ENCODE data around the gene DAPK1.
A peak's percentile ranks its signal among the peaks of the same experiment; 100 is the strongest.

DAPK1 gene

DNA sequence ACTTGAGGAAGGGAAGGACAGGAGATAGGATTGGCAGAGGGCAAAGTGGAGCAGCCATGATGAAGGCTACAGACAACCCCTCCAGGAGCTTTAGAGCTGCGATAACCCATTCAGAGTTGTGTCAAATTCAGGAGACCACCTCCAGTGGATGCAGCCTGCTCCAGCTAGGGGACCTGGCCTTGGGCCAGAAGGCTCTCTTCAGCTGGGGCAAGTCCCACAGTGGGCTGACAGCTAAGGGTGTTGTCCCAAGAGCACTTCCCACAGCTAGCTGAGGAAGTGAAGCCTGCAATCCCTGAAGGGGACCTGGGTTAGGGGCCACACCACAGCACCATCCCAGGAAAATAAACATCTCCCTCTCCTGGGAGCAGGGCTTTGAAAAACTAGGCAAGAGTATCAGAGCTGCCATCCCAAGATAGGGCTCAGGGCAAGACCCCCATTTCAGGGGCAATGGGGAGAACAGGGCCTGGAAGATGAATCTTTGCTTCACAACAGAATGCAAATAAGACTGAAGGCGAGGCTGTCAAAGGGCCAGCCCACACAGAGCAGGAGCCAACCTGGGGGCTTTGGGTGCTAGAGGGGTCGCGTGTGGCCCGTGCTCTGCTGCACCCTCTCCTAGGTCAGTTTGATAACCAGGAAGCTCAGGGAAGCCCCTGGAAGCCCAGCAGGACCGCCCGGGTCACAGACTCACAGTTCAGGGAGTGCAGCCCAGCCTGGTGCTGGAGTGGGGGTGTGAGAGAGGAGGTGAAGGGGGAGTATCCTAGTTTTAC, 19.3 kb upstream of the DAPK1 start:
- H3K4me1 ChIP-seq (ENCODE audit: control insufficient read depth in 1 of 2, insufficient read depth in 2 of 2, low read length in 2 of 2): no peaks in the 10 kb centered on the region
- no peak overlapping the region for H3K4me3 ChIP-seq (ENCODE audit: low read depth in 1 of 2, low read length in 2 of 2)
- no peaks in the 10 kb centered on the region for H3K36me3 ChIP-seq (ENCODE audit: control insufficient read depth in 1 of 2, insufficient read depth in 2 of 2, low read length in 2 of 2)
- no peak overlapping the region for H3K27ac ChIP-seq (ENCODE audit: low read length)
- H3K9me3 ChIP-seq (ENCODE audit: control insufficient read depth in 1 of 2, low read length in 2 of 2): no peaks in the 10 kb centered on the region
- no peaks in the 10 kb centered on the region for H3K27me3 ChIP-seq (ENCODE audit: low read depth, low read length)

DNA sequence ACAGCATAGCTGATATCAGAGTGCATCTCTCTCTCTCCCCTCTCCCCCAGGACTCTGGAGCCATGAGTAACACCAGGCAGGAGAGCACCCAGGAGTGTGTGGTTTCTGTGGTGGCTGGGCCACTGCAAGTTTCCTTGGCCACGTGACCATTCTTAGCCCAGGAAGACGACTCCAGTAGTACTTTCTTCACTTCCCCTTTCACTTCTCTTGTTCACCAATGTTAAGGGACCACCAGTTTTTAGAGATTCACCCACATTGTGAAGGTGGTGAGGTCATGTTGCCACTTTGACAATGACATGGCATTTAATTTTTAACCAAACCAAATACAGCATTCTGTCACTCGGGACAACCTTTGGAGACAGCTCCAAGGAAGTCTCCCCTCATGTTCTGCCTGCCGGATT, 17.9 kb upstream of the DAPK1 start:
- Histone ChIP-seq H3K27ac (ENCODE audit: low read length) (no peak overlapping the region), H3K36me3 (ENCODE audit: control insufficient read depth in 1 of 2, insufficient read depth in 2 of 2, low read length in 2 of 2) (no peaks in the 10 kb centered on the region), H3K4me3 (ENCODE audit: low read depth in 1 of 2, low read length in 2 of 2) (no peak overlapping the region), H3K27me3 (ENCODE audit: low read depth, low read length) (no peaks in the 10 kb centered on the region), H3K4me1 (ENCODE audit: control insufficient read depth in 1 of 2, insufficient read depth in 2 of 2, low read length in 2 of 2) (no peaks in the 10 kb centered on the region), H3K9me3 (ENCODE audit: control insufficient read depth in 1 of 2, low read length in 2 of 2) (no peaks in the 10 kb centered on the region)

DNA sequence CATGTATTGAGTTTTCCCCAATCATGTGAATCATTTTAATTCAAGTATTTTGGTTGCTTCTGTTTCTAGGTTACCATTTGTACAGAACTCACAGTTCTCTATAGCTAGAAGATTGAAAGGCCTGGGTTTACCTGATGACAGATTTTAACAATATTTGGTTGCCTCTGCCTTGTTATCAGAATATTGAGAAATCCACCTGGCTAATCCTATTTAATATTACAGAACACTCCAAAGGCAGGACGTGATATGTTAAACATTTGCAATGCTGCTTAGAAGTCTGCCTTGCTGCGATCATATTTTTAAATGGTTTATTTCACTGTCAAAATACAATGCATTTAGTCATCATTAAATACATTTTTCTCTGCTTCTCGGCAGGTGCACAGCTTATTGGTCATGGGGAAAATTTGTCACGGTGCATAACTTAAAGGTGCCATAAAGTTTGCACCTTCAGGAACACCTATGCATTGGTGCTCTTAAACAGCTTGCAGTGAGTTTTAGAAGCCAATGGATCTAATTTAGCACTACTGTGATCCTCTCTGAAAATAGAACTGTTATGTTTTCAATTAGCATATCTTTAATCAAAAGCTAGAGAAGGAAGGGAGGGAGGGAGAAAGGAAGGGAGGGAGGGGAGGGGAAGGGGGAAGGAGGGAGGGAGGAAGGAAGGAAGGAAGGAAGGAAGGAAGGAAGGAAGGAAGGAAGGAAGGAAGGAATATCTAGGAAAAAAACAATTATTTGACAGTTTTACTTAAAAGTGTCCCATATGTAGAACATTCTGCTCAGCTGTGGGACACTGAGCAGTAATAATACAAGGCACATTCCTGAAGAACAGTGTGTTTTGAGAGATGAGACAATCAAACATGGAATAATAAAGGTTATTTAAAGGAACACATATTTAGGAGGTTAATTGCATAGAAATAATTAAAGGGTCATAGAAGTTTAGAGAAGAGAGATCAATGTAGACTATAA, 15.5 kb upstream of the DAPK1 start:
- Histone ChIP-seq H3K4me3 (ENCODE audit: low read depth in 1 of 2, low read length in 2 of 2) (no peak overlapping the region), H3K27me3 (ENCODE audit: low read depth, low read length) (no peaks in the 10 kb centered on the region), H3K9me3 (ENCODE audit: control insufficient read depth in 1 of 2, low read length in 2 of 2) (no peaks in the 10 kb centered on the region), H3K27ac (ENCODE audit: low read length) (no peak overlapping the region), H3K4me1 (ENCODE audit: control insufficient read depth in 1 of 2, insufficient read depth in 2 of 2, low read length in 2 of 2) (no peaks in the 10 kb centered on the region), H3K36me3 (ENCODE audit: control insufficient read depth in 1 of 2, insufficient read depth in 2 of 2, low read length in 2 of 2) (no peaks in the 10 kb centered on the region)

DNA sequence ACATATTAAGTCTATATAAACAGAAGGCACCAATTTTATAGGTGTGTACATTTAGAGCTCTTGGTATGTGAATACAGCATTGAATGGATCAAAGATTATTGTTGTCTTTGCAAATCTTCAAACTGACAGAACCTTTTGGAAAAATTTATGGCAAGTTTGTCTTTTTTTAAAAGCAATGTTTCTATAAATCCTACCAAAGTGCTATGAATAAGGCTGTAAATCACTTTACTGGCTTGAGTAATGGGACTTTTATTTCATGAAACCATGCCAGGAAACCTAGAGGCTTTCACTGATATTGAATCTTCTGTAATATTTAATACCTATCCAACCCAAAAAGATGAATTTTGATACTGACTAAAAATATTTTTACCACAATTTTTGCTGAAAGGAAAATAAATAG, 7.4 kb upstream of the DAPK1 start:
- no peak overlapping the region for H3K4me3 ChIP-seq (ENCODE audit: low read depth in 1 of 2, low read length in 2 of 2)
- H3K36me3 ChIP-seq (ENCODE audit: control insufficient read depth in 1 of 2, insufficient read depth in 2 of 2, low read length in 2 of 2): no peaks in the 10 kb centered on the region
- H3K9me3 ChIP-seq (ENCODE audit: control insufficient read depth in 1 of 2, low read length in 2 of 2): no peaks in the 10 kb centered on the region
- H3K27ac ChIP-seq (ENCODE audit: low read length): no peak overlapping the region
- no peaks in the 10 kb centered on the region for H3K27me3 ChIP-seq (ENCODE audit: low read depth, low read length)
- H3K4me1 ChIP-seq (ENCODE audit: control insufficient read depth in 1 of 2, insufficient read depth in 2 of 2, low read length in 2 of 2): no peaks in the 10 kb centered on the region

DNA sequence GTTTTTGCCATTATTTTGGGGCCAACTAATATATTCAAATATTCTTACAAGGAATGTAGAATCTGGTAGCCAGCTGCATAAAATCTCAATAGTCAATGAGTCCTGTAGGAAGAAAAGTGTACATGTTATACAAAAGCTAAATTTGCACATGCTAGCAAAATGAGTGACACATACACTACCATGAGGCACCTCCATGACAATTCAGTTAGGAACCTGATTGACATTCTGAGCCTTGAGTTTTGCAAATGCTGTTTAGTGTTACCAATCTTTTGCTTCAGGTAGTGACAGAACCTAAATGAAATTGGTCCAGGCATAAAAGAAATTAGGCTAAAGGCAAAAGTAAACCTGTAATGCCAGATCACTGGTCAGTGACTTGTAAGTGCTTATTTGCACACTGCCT, 6.8 kb upstream of the DAPK1 start:
- H3K4me1 ChIP-seq (ENCODE audit: control insufficient read depth in 1 of 2, insufficient read depth in 2 of 2, low read length in 2 of 2): no peaks in the 10 kb centered on the region
- H3K27me3 ChIP-seq (ENCODE audit: low read depth, low read length): no peaks in the 10 kb centered on the region
- no peaks in the 10 kb centered on the region for H3K9me3 ChIP-seq (ENCODE audit: control insufficient read depth in 1 of 2, low read length in 2 of 2)
- H3K27ac ChIP-seq (ENCODE audit: low read length): no peak overlapping the region
- H3K36me3 ChIP-seq (ENCODE audit: control insufficient read depth in 1 of 2, insufficient read depth in 2 of 2, low read length in 2 of 2): no peaks in the 10 kb centered on the region
- no peak overlapping the region for H3K4me3 ChIP-seq (ENCODE audit: low read depth in 1 of 2, low read length in 2 of 2)

DNA sequence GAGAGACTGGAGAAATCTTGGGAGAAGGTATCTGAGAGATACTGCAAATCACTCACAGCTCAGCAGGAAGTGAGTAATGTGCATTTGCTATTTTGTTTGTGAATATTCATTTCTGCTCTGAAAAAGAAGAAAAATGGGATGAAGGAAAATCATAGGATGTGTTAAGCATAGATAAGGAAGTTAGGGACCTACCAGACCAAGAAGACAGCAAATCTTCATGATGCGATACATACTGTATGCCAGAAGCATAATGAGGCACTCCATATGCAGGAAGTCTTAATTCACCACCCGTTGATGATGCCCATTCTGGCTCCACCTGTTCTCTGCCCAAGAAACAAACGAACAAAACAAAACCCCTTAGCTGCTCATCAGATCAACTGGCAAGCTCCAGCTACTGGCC, 6.1 kb upstream of the DAPK1 start:
- H3K9me3 ChIP-seq (ENCODE audit: control insufficient read depth in 1 of 2, low read length in 2 of 2): no peaks in the 10 kb centered on the region
- H3K4me3 ChIP-seq (ENCODE audit: low read depth in 1 of 2, low read length in 2 of 2): no peak overlapping the region
- H3K27ac ChIP-seq (ENCODE audit: low read length): no peak overlapping the region
- no peaks in the 10 kb centered on the region for H3K36me3 ChIP-seq (ENCODE audit: control insufficient read depth in 1 of 2, insufficient read depth in 2 of 2, low read length in 2 of 2)
- H3K27me3 ChIP-seq (ENCODE audit: low read depth, low read length): no peaks in the 10 kb centered on the region
- no peaks in the 10 kb centered on the region for H3K4me1 ChIP-seq (ENCODE audit: control insufficient read depth in 1 of 2, insufficient read depth in 2 of 2, low read length in 2 of 2)

DNA sequence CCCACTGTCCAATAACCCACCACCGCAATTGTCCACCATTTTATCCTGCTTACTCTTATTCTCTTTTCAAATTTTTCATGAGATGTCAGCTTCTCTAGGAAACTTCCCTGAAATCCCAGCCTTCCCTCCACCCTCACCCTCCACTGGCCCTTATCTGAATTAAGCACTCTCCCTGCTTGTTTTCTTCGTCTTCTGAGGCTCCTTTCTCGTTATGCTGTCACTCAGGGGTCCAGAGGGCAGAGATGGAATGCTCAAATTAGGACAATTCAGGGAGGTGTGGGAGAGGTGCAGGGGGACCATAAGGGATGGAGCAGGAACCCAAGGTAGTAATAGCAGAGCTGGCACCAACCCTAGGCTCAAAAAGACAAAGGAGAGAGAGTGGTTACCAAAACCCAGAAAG, 5.0 kb upstream of the DAPK1 start:
- peaks cover 0 to 5% of the 10 kb centered on the region in 2 donors for H3K4me1 ChIP-seq (ENCODE audit: control insufficient read depth in 1 of 2, insufficient read depth in 2 of 2, low read length in 2 of 2)
- H3K9me3 ChIP-seq (ENCODE audit: control insufficient read depth in 1 of 2, low read length in 2 of 2): no peaks in the 10 kb centered on the region
- no peak overlapping the region for H3K4me3 ChIP-seq (ENCODE audit: low read depth in 1 of 2, low read length in 2 of 2)
- H3K27me3 ChIP-seq (ENCODE audit: low read depth, low read length): no peaks in the 10 kb centered on the region
- no peaks in the 10 kb centered on the region for H3K36me3 ChIP-seq (ENCODE audit: control insufficient read depth in 1 of 2, insufficient read depth in 2 of 2, low read length in 2 of 2)
- no peak overlapping the region for H3K27ac ChIP-seq (ENCODE audit: low read length)

DNA sequence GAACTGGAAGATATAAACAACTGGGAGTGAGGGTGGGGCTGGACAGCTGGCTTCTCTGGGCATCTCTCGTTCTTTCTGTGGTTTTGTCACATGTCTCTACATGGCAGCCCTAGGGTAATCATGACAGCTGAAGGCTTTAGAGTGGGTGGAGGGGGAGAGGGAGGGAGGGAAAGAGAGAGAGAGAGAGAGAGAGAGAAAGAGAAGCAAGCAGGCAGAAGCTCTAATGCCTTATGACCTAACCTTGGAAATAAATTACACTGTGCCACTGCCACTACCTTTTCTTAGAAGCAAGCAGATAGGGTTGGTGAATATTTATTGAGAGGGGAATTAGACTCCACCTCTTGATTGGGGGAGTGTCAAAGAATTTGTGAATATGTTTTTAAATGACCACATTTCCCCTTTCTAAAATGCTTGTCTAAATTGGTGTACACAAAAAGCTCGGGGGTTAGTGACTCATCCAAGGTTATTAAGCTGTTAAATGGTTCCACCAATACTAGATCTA, 2.6 kb upstream of the DAPK1 start:
- H3K27me3 ChIP-seq (ENCODE audit: low read depth, low read length): no peaks in the 10 kb centered on the region
- no peaks in the 10 kb centered on the region for H3K9me3 ChIP-seq (ENCODE audit: control insufficient read depth in 1 of 2, low read length in 2 of 2)
- peaks cover 7 to 17% of the 10 kb centered on the region in 2 donors for H3K4me1 ChIP-seq (ENCODE audit: control insufficient read depth in 1 of 2, insufficient read depth in 2 of 2, low read length in 2 of 2)
- H3K27ac ChIP-seq (ENCODE audit: low read length): no peak overlapping the region
- no peak overlapping the region for H3K4me3 ChIP-seq (ENCODE audit: low read depth in 1 of 2, low read length in 2 of 2)
- H3K36me3 ChIP-seq (ENCODE audit: control insufficient read depth in 1 of 2, insufficient read depth in 2 of 2, low read length in 2 of 2): no peaks in the 10 kb centered on the region

DNA sequence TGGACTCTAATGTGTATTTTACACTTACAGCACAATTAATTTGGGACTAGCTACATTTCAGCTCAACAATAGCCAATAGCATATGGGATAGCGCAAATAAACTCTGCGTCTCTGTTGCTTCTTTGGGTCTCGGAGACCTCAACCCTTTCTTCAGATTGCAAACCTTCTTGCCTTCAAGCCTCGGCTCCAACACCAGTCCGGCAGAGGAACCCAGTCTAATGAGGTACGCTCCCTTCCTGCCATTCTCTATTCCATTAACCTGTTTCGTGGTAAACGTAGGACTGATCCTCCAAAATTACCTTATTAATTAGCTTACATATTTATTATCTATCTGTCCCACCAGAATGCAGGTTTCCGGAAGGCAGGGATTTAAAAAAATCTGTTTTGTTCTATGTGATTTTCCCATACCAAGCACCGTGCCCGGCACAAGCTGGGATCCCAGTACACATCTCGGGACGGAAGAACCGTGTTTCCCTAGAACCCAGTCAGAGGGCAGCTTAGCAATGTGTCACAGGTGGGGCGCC, 525 bp upstream of the DAPK1 start:
- Histone ChIP-seq H3K4me1 (ENCODE audit: control insufficient read depth in 1 of 2, insufficient read depth in 2 of 2, low read length in 2 of 2) (peaks cover 7 to 27% of the 10 kb centered on the region in 2 donors), H3K27me3 (ENCODE audit: low read depth, low read length) (no peaks in the 10 kb centered on the region), H3K27ac (ENCODE audit: low read length) (no peak overlapping the region), H3K4me3 (ENCODE audit: low read depth in 1 of 2, low read length in 2 of 2) (peak overlapping the region; percentile 74 to 91), H3K9me3 (ENCODE audit: control insufficient read depth in 1 of 2, low read length in 2 of 2) (no peaks in the 10 kb centered on the region), H3K36me3 (ENCODE audit: control insufficient read depth in 1 of 2, insufficient read depth in 2 of 2, low read length in 2 of 2) (no peaks in the 10 kb centered on the region)

DNA sequence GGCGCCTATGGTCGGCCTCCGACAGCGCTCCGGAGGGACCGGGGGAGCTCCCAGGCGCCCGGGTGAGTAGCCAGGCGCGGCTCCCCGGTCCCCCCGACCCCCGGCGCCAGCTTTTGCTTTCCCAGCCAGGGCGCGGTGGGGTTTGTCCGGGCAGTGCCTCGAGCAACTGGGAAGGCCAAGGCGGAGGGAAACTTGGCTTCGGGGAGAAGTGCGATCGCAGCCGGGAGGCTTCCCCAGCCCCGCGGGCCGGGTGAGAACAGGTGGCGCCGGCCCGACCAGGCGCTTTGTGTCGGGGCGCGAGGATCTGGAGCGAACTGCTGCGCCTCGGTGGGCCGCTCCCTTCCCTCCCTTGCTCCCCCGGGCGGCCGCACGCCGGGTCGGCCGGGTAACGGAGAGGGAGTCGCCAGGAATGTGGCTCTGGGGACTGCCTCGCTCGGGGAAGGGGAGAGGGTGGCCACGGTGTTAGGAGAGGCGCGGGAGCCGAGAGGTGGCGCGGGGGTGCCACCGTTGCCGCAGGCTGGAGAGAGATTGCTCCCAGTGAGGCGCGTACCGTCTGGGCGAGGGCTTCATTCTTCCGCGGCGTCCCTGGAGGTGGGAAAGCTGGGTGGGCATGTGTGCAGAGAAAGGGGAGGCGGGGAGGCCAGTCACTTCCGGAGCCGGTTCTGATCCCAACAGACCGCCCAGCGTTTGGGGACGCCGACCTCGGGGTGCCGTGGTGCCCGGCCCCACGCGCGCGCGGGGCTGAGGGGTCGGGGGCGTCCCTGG, 561 bp downstream of the DAPK1 start:
- H3K4me1 ChIP-seq (ENCODE audit: control insufficient read depth in 1 of 2, insufficient read depth in 2 of 2, low read length in 2 of 2): peaks cover 7 to 34% of the 10 kb centered on the region in 2 donors
- peak overlapping the region; percentile 74 to 91 for H3K4me3 ChIP-seq (ENCODE audit: low read depth in 1 of 2, low read length in 2 of 2)
- H3K27me3 ChIP-seq (ENCODE audit: low read depth, low read length): no peaks in the 10 kb centered on the region
- H3K27ac ChIP-seq (ENCODE audit: low read length): peak overlapping the region; percentile 65
- H3K9me3 ChIP-seq (ENCODE audit: control insufficient read depth in 1 of 2, low read length in 2 of 2): no peaks in the 10 kb centered on the region
- H3K36me3 ChIP-seq (ENCODE audit: control insufficient read depth in 1 of 2, insufficient read depth in 2 of 2, low read length in 2 of 2): no peaks in the 10 kb centered on the region

All from muscle layer of duodenum (tissue), 2 donors.